Adipocyte (in vitro differentiated cells): ENCODE measurements around the gene KIRREL3.

ENCODE experiments used
- DNase-seq: peaks from one replicate; pipeline ENCODE4 v3.0.0-alpha.2; 2015; ENCODE audit warnings: low read depth
- H3K27me3 ChIP-seq: replicated peaks from 2 replicates; pipeline ENCODE4 v1.7.0; 2013; ENCODE audit warnings: mild to moderate bottlenecking, low read length, moderate library complexity; ENCODE audit not compliant: control insufficient read depth, insufficient read depth
- H3K36me3 ChIP-seq: 2 replicates; pipeline ENCODE4 v1.7.0; 2013; ENCODE audit warnings: low read length, mild to moderate bottlenecking, moderate library complexity; ENCODE audit not compliant: control insufficient read depth, insufficient read depth, severe bottlenecking
- H3K4me1 ChIP-seq: 2 replicates; pipeline ENCODE4 v1.7.0; 2013; ENCODE audit warnings: mild to moderate bottlenecking, low read length, moderate library complexity; ENCODE audit not compliant: control insufficient read depth, insufficient read depth
- H3K4me3 ChIP-seq: 2 replicates; pipeline ENCODE4 v1.7.0; 2013; ENCODE audit warnings: mild to moderate bottlenecking, low read length, moderate library complexity
- H3K9ac ChIP-seq: 2 replicates; pipeline ENCODE4 v1.7.0; 2013; ENCODE audit warnings: mild to moderate bottlenecking, low read length, moderate library complexity
- H3K9me3 ChIP-seq: 2 replicates; pipeline ENCODE4 v1.7.0; 2013; ENCODE audit warnings: mild to moderate bottlenecking, low read length, moderate library complexity; ENCODE audit not compliant: control insufficient read depth

Gene KIRREL3

DNA sequence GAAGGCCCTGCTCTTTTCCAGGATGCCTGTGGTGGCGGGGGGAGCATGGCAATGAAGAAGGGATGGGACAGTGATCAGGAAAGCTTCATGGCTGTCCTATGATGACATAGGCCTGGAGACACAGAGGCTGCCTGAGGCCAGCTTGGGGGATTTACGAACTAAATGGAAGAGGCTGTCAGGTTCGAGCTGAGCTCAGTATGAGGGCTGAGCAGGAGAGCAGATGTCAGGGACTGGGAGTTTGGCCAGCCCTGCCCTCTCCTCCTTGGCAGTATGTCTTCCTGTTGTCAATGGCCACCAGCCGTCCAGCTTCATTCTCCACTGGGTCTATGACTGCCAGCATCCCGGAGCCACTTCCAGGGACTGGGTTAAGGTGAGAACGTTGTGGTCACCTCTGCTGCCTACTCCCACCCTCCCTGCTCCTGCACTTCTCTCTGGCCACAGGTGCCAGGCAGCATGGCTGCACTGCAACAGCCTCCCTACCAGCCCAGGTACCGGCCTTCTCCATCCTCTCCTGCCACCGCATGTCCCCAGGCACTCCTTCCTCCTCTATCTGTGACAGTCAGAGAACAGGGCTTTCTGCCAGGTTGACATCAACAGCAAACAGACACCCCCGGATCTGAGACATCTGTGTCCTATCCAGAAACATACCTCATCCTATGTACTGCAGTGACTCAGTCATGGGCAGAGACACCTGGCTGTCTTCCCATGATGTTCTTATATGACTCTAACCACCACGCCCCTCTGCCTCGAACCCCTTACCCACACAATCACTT, 75.1 kb downstream of the KIRREL3 start:
- no peaks in the 10 kb centered on the region for H3K36me3 ChIP-seq
- H3K9me3 ChIP-seq: no peaks in the 10 kb centered on the region
- H3K4me3 ChIP-seq: no peak overlapping the region
- no peaks in the 10 kb centered on the region for H3K27me3 ChIP-seq
- no peak for DNase-seq
- peaks cover 14% of the 10 kb centered on the region for H3K4me1 ChIP-seq
- no peak overlapping the region for H3K9ac ChIP-seq

DNA sequence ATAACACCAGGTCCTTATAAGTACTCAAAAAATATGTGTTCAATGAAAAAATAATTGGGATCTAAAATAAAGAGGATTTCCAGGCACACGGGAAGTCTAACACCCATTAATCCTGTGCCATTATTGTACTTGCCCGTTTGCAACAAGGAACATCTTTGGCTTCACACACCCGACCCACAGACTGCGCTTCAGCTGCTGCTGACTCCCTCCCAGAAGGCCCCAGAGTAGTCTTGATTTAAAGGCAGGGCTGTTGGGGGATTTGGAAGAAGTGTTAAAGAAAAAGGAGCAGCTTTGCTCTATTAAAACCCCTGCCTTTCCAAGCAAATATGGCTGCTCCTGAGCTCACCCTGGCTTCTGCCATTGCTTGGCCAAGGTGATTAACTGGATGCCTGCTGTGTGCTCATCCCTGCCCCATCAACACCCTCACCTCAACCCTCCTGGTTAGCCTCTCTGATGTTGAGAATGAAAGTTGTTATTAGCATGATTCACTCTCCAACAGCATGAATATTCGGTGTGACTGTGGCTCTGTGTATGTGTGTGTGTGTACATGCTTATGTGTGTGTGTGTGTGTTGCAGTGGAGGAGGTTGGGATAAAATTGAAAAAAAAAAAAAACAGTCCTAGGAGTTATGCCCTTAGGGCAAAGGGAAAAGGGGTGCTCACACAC, 76.1 kb downstream of the KIRREL3 start:
- Histone ChIP-seq H3K36me3 (no peaks in the 10 kb centered on the region), H3K4me3 (no peak overlapping the region), H3K9ac (no peak overlapping the region), H3K4me1 (peaks cover 8% of the 10 kb centered on the region), H3K27me3 (no peaks in the 10 kb centered on the region), H3K9me3 (no peaks in the 10 kb centered on the region)
- DNase-seq: no peak

GRCh38 chr11:126920833-126921232, 79.7 kb downstream of the KIRREL3 start:
- H3K9ac ChIP-seq: no peak overlapping the region
- H3K36me3 ChIP-seq: no peaks in the 10 kb centered on the region
- no peak for DNase-seq
- peaks cover 14% of the 10 kb centered on the region for H3K4me1 ChIP-seq
- no peaks in the 10 kb centered on the region for H3K9me3 ChIP-seq
- H3K4me3 ChIP-seq: no peak overlapping the region
- no peaks in the 10 kb centered on the region for H3K27me3 ChIP-seq

GRCh38 chr11:126919147-126919823, 81.3 kb downstream of the KIRREL3 start:
- no peaks in the 10 kb centered on the region for H3K27me3 ChIP-seq
- no peak for DNase-seq

DNA sequence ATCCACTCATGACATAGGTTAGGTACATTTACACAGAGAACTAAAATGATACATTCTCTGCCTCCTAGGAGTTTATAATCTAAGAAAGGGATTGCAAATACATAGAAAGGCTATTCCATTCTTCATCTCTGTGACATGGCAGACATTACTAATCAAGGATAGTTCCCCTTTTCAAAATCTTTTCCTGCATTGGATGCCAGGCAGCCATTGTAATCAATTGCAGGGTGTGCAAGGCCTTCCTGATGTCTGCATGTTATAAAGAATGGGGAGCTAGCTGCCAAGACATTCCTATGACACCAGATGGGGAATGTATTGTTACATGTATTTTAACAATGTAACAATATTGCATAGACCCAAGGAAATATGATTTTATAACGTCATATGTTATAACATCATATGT, 82.0 kb downstream of the KIRREL3 start:
- peak; percentile 16 for DNase-seq
- Histone ChIP-seq H3K9ac (no peak overlapping the region), H3K36me3 (no peaks in the 10 kb centered on the region), H3K4me1 (peaks cover 21% of the 10 kb centered on the region), H3K27me3 (no peaks in the 10 kb centered on the region), H3K9me3 (no peaks in the 10 kb centered on the region), H3K4me3 (no peak overlapping the region)

More at GRCh38 chr11:126919147-126919823, 81.3 kb downstream of the KIRREL3 start:
- peaks cover 21% of the 10 kb centered on the region for H3K4me1 ChIP-seq
- no peak overlapping the region for H3K4me3 ChIP-seq
- no peaks in the 10 kb centered on the region for H3K9me3 ChIP-seq
- no peaks in the 10 kb centered on the region for H3K36me3 ChIP-seq
- H3K9ac ChIP-seq: no peak overlapping the region

DNA sequence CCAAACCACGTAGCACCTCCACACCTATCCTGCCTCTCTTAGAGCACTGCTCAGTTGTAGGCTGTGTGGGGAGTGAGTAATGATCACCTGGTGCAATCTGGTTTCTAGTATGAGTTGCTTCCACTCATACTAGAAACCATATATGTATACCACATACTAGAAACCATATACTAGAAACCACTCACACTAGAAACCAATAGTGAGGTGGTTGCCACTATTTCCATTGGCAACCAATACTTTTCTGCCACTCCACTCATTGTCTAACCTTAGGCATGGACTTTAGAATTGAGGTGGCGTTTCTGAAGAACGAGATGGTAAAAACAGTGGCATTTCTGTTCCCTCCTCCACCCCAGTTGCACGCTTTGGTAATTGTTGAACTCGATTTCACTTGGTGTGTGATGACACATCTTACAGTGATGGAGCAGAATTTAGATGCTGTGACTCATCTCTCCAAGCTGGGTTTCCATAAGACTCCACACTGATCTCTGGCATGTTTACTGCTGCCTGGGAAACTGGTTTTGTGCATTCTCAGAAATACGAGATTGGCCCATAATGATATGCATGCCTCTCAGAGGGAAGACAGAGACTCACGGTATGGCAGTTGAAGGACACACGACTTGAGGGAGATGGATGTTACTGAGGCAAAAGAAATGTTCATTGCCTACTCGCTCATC, 82.9 kb downstream of the KIRREL3 start:
- Histone ChIP-seq H3K4me1 (peaks cover 21% of the 10 kb centered on the region), H3K9me3 (no peaks in the 10 kb centered on the region), H3K4me3 (no peak overlapping the region), H3K36me3 (no peaks in the 10 kb centered on the region), H3K27me3 (no peaks in the 10 kb centered on the region), H3K9ac (no peak overlapping the region)
- peak; percentile 96 for DNase-seq

- H3K4me3 ChIP-seq: no peak overlapping the region
- peaks cover 21% of the 10 kb centered on the region for H3K4me1 ChIP-seq
- DNase-seq: peak; percentile 25
- no peaks in the 10 kb centered on the region for H3K9me3 ChIP-seq
- no peaks in the 10 kb centered on the region for H3K27me3 ChIP-seq
- no peak overlapping the region for H3K9ac ChIP-seq
- H3K36me3 ChIP-seq: no peaks in the 10 kb centered on the region
Measured at GRCh38 chr11:126915430-126915829, 85.1 kb downstream of the KIRREL3 start.

GRCh38 chr11:126914941-126915340, 85.6 kb downstream of the KIRREL3 start:
- H3K9ac ChIP-seq: no peak overlapping the region
- H3K4me1 ChIP-seq: peaks cover 25% of the 10 kb centered on the region
- no peaks in the 10 kb centered on the region for H3K36me3 ChIP-seq
- no peak overlapping the region for H3K4me3 ChIP-seq
- no peaks in the 10 kb centered on the region for H3K27me3 ChIP-seq
- DNase-seq: peak; percentile 82
- H3K9me3 ChIP-seq: no peaks in the 10 kb centered on the region

GRCh38 chr11:126914166-126914565, 86.4 kb downstream of the KIRREL3 start:
- Histone ChIP-seq H3K27me3 (no peaks in the 10 kb centered on the region), H3K9me3 (no peaks in the 10 kb centered on the region), H3K4me3 (no peak overlapping the region)

DNA sequence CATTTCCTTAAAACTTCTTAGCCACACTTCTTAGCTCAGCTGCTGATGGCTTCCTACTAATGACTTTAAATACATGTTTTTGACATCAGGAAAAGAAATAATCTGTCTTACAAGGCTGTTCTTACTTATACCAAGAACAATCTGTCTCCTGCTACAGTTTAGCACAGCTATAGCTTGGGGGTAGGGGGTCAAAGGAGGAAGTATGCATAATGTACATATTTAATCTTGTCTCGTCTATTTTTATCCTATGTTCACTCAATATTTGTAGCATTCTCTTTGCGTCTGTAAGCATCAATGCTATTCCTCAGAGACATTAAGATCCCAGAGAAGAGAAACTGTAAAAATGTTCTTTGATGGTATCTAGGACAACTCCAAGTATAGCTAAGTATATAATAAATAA, 96.0 kb downstream of the KIRREL3 start:
- H3K27me3 ChIP-seq: no peaks in the 10 kb centered on the region
- H3K36me3 ChIP-seq: no peaks in the 10 kb centered on the region
- no peak overlapping the region for H3K9ac ChIP-seq
- DNase-seq: no peak
- H3K9me3 ChIP-seq: peaks cover 7% of the 10 kb centered on the region
- H3K4me1 ChIP-seq: no peaks in the 10 kb centered on the region
- H3K4me3 ChIP-seq: no peak overlapping the region

More at GRCh38 chr11:126914166-126914565, 86.4 kb downstream of the KIRREL3 start:
- no peaks in the 10 kb centered on the region for H3K36me3 ChIP-seq
- H3K9ac ChIP-seq: no peak overlapping the region
- DNase-seq: peak; percentile 3
- H3K4me1 ChIP-seq: peaks cover 25% of the 10 kb centered on the region

DNA sequence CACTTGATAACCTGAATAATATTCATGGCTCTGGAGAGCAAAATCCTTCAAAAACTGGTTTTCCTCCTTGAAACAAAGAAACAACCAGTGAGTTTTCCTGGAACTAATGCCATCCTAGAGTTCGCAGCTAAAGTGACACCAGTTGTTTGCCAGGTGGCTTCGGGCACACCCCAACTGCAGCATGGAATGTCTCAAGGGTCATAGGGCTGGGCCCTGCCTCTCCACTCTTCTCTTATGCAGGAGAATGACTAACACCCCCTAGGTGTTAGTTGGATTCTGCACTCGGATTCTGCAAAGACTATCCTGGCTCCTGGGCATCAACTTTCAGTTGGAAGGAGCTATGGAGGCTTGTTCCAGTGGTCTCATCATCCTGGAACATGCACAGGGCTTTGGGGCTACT, 98.8 kb downstream of the KIRREL3 start:
- Histone ChIP-seq H3K4me3 (no peak overlapping the region), H3K36me3 (no peaks in the 10 kb centered on the region), H3K9ac (no peak overlapping the region), H3K27me3 (no peaks in the 10 kb centered on the region), H3K4me1 (no peaks in the 10 kb centered on the region), H3K9me3 (peaks cover 29% of the 10 kb centered on the region)
- no peak for DNase-seq
